Gastrocnemius medialis (tissue), 4 donors: ENCODE results near the gene HECTD4. TPM values are rescaled to one million over a fixed set of nuclear protein-coding genes. Genes with fewer than 3 reads are reported as not detected.
A peak's percentile ranks its signal among the peaks of the same experiment; 100 is the strongest.
"Not testable (repeated sequence)": the region's sequence is repeated elsewhere in the genome, so short reads cannot be mapped to it uniquely, and the experiment has no call there.

Experiments used
- ATAC-seq, 2 donors: fragments of 150-250 bp; one replicate each; pipeline ENCODE4 v1.9.1; 2016
- DNase-seq, 2 donors: peaks; one replicate each; pipeline ENCODE4 v3.0.0-alpha.2; 2019
- H3K27ac ChIP-seq, 4 donors: fragments of 200-600 bp; sonication (generic); 1 replicate in 1 of 4; 2 replicates in 3 of 4; pipeline ENCODE4 v1.5.1; 2016 to 2018; ENCODE audit warnings: mild to moderate bottlenecking in 2 of 4, moderate library complexity in 1 of 4
- H3K27me3 ChIP-seq, 3 donors: fragments of 200-600 bp; sonication (generic) in 2 of 3; 1 replicate in 1 of 3; 2 replicates in 2 of 3; pipeline versions ENCODE4 v1.5.1 to v1.6.0; 2016 to 2019; ENCODE audit warnings: mild to moderate bottlenecking in 1 of 3, moderate library complexity in 1 of 3
- H3K36me3 ChIP-seq, 2 donors: fragments of 200-600 bp; sonication (generic) in 1 of 2; one replicate each; pipeline ENCODE4 v1.5.1; 2017 to 2018
- H3K4me1 ChIP-seq, 2 donors: fragments of 200-600 bp; sonication (generic) in 1 of 2; one replicate each; pipeline ENCODE4 v1.5.1; 2016 to 2017; ENCODE audit warnings: mild to moderate bottlenecking in 2 of 2
- H3K4me3 ChIP-seq, 4 donors: fragments of 200-600 bp; sonication (generic) in 3 of 4; 1 replicate in 1 of 4; 2 replicates in 3 of 4; pipeline ENCODE4 v1.5.1; 2016 to 2019; ENCODE audit warnings: mild to moderate bottlenecking in 2 of 4
- H3K9me3 ChIP-seq, 3 donors: fragments of 200-600 bp; sonication (generic) in 2 of 3; 1 replicate in 1 of 3; 2 replicates in 2 of 3; pipeline ENCODE4 v1.5.1; 2016 to 2019
- POLR2A ChIP-seq, 2 donors: fragments of 450-650 bp; IDR thresholded peaks; one replicate each; pipeline ENCODE4 v1.6.1; 2017; ENCODE audit warnings: antibody characterized with exemption in 2 of 2, mild to moderate bottlenecking in 2 of 2, moderate library complexity in 2 of 2
- in situ Hi-C, 4 donors: fragments of 200-750 bp; cut with MboI; loops; one replicate each; pipeline versions ENCODE4 v1.15.0 to v1.8.0; 2017; ENCODE audit warnings: low sequenced_read_pairs in 4 of 4
- intact Hi-C: fragments of 100-400 bp; cut with DNase I; formaldehyde crosslinking; loops from one replicate; pipeline ENCODE4 v1.15.1; 2023; ENCODE audit warnings: low total_unique reads
- microRNA-seq, 2 donors: library from miRNA; unstranded; fragments of <30 nt; microRNA quantifications; one replicate each; pipeline ENCODE4, GENCODE V29; 2016; ENCODE audit warnings: borderline replicate concordance in 2 of 2
- total RNA-seq, 4 donors: library from RNA; depleted of rRNA; stranded (reverse); fragments of >200 nt; gene quantifications; one replicate each; pipeline versions ENCODE4 v1.1.0 to v1.2.3, GENCODE V29; 2016
- TF ChIP-seq, protein P1 (sequence below), 5 experiments: fragments of 450-650 bp in 3 of 5; fragments of 200-600 bp in 2 of 5; sonication (generic) in 2 of 5; IDR thresholded peaks in 4 of 5; conservative IDR thresholded peaks in 1 of 5; 1 replicate in 4 of 5; 2 replicates in 1 of 5; pipeline ENCODE4 v1.5.1; 2016 to 2019; ENCODE audit warnings: antibody characterized with exemption in 5 of 5, mild to moderate bottlenecking in 3 of 5, moderate library complexity in 3 of 5

Gene HECTD4
- total RNA-seq, 4 donors from 2014 or later = 12.9 to 23.3 (median 16.8) TPM

DNA sequence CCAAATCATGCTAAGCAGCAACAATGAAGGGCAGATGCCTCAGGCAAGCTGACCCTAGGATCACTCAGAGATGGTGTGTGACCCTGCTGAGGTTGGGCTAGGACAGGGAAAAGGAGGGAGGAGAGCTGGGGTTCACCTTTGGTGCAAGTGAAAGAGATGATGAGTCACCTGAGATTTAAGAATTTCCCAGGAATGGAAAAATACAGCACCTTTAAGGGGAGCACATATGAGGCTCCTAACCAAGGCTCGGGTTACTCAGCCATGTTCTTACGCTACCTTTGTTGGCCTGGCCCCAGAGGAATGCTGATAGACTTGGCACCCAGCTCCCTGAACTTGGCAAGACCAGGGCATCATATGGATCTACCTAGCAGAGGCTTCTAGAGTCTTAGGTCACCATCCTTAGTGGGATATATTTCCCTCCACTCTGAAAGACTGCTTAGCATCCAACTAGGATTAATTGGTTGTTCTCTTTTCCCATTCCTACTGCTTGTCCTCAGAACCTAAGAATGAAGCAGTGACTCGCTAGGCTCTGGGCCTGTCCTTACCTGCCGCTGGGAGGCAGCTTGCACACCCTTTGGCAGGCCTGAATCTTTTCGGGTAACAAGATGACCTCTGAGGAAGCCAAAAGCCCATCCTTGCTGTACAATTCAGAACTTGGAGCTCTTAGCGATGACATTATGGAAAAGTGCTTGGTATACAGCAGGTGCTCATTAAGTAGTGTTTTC lies 269.7 kb downstream of the HECTD4 start:
- no peaks in the 10 kb centered on the region for H3K9me3 ChIP-seq
- ATAC-seq (no peak), DNase-seq (no peak)
- in situ Hi-C loops = loop anchor here in 1 of 4 donors (25.0 kb wide), 1 partner anchor 300 kb away; the partner anchor contains the start of genes PTPN11 and RPL6
- no peak for TF ChIP-seq POLR2A (IDR thresholded peaks at IDR 0.05)
- TF ChIP-seq, protein P1, sequence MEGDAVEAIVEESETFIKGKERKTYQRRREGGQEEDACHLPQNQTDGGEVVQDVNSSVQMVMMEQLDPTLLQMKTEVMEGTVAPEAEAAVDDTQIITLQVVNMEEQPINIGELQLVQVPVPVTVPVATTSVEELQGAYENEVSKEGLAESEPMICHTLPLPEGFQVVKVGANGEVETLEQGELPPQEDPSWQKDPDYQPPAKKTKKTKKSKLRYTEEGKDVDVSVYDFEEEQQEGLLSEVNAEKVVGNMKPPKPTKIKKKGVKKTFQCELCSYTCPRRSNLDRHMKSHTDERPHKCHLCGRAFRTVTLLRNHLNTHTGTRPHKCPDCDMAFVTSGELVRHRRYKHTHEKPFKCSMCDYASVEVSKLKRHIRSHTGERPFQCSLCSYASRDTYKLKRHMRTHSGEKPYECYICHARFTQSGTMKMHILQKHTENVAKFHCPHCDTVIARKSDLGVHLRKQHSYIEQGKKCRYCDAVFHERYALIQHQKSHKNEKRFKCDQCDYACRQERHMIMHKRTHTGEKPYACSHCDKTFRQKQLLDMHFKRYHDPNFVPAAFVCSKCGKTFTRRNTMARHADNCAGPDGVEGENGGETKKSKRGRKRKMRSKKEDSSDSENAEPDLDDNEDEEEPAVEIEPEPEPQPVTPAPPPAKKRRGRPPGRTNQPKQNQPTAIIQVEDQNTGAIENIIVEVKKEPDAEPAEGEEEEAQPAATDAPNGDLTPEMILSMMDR (IDR thresholded peaks at IDR 0.05 in 4 of 5, conservative IDR thresholded peaks at IDR 0.05 in 1 of 5) = no peak
- H3K27ac ChIP-seq = no peak overlapping the region
- no peak overlapping the region for H3K4me3 ChIP-seq
- H3K36me3 ChIP-seq = no peaks in the 10 kb centered on the region
- intact Hi-C loops = no loop called here
- peaks cover 8 to 12% of the 10 kb centered on the region in 2 donors for H3K4me1 ChIP-seq
- no peaks in the 10 kb centered on the region for H3K27me3 ChIP-seq

- Histone ChIP-seq H3K4me1 (peaks cover 11 to 18% of the 10 kb centered on the region in 2 donors), H3K4me3 (no peak overlapping the region), H3K36me3 (no peaks in the 10 kb centered on the region), H3K27me3 (no peaks in the 10 kb centered on the region), H3K27ac (no peak overlapping the region), H3K9me3 (no peaks in the 10 kb centered on the region)
- intact Hi-C loops = no loop called here
- ATAC-seq (no peak), DNase-seq (no peak)
- in situ Hi-C loops = loop anchor here in 1 of 4 donors (25.0 kb wide), 1 partner anchor 300 kb away; the partner anchor contains the start of genes PTPN11 and RPL6
- TF ChIP-seq POLR2A (IDR thresholded peaks at IDR 0.05) = no peak
- TF ChIP-seq, protein P1 (IDR thresholded peaks at IDR 0.05 in 4 of 5, conservative IDR thresholded peaks at IDR 0.05 in 1 of 5) = no peak
These were observed 270.3 kb downstream of the HECTD4 start for GRCh38 chr12:112111931-112112330.

DNA sequence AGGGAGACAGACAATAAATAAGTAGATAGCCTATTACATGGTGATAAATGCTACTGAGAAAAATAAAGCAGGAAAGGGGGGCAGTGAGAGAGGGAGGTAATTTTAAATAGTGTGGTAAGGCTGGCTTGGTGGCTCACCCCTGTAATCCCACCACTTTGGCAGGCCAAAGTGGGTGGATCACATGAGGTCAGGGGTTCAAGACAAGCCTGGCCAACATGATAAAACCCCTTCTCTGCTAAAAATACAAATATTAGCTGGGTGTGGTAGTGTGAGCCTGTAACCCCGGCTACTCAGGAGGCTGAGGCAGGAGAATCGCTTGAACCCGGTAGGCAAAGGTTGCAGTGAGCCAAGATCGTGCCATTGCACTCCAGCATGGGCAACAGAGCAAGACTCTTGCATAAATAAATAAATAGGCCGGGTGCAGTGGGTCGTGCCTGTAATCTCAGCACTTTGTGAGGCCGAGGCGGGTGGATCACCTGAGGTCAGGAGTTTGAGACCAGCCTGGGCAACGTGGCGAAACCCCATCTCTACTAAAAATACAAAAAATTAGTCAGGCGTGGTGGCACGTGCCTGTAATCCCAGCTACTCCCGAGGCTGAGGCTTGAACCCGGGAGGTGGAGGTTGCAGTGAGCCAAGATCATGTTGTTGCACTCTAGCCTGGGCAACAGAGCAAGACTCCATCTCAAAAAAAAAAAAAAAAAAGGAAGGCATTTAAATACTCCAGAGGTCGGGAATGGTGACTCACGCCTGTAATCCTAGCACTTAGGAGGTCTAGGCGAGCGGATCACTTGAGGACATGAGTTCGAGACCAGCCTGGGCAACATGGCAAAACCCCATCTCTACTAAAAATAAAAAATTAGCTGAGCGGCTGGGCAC lies 271.2 kb downstream of the HECTD4 start:
- in situ Hi-C loops = loop anchor here in 1 of 4 donors (25.0 kb wide), 1 partner anchor 301 kb away; the partner anchor contains the start of genes PTPN11 and RPL6
- intact Hi-C loops, H3K27me3 ChIP-seq, DNase-seq, H3K36me3 ChIP-seq, H3K9me3 ChIP-seq, H3K4me3 ChIP-seq, ATAC-seq: not testable (repeated sequence)
- peaks cover 17 to 20% of the 10 kb centered on the region in 2 donors for H3K4me1 ChIP-seq
- peak overlapping the region in 1 of 4 donors; percentile 93 for H3K27ac ChIP-seq

Small RNAs within 50 kb of the gene (microRNA-seq; reads per million reads assigned to microRNA genes)
- gene MIR6861 = 0 reads per million in 2 donors

Other genes with a start within 250 kb of the HECTD4 start
- 1,000 to 10,000 TPM in 3 of 4 donors, 100 to 1,000 TPM in 1; 915 to 1,203 (median 1,138) TPM for gene RPL6, start 27.2 kb upstream of the HECTD4 start, total RNA-seq
- gene PTPN11, start 36.5 kb upstream of the HECTD4 start, total RNA-seq = 100 to 1,000 TPM; 112 to 235 (median 163) TPM